Sigmoid colon (tissue), 3 donors: ENCODE measurements around the gene LUM.

Experiments
- POLR2A ChIP-seq, 2 donors: fragments of 450-650 bp; IDR thresholded peaks; one replicate each; pipeline ENCODE4 v1.6.1; 2016; ENCODE audit warnings: antibody characterized with exemption in 2 of 2, mild to moderate bottlenecking in 2 of 2, moderate library complexity in 2 of 2
- TF ChIP-seq, protein P1 (sequence below), 4 experiments: fragments of 450-650 bp in 3 of 4; fragments of 200-600 bp in 1 of 4; IDR thresholded peaks; one replicate each; pipeline ENCODE4 v1.5.1; 2016 to 2019; ENCODE audit warnings: antibody characterized with exemption in 4 of 4, mild to moderate bottlenecking in 3 of 4, moderate library complexity in 2 of 4

DNA sequence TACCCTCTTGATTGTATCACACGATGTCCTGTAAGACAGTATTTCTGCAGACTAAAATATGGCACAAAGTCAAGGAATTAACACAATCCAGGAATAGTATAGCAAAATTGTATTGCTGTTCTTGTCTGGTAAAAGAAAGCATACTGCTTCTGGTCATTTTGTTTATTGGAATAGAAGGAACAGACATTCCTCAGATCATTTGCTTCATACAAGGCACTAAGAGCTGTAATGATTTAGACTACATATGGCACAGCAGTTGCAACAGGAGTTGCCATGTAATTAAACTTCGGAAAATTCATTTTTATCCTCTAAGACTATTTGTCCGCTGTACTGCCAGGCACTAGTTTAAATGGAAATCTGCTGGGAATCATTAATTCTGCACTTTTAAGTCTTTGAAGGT, 45.9 kb downstream of the LUM start:
- TF ChIP-seq, protein P1, sequence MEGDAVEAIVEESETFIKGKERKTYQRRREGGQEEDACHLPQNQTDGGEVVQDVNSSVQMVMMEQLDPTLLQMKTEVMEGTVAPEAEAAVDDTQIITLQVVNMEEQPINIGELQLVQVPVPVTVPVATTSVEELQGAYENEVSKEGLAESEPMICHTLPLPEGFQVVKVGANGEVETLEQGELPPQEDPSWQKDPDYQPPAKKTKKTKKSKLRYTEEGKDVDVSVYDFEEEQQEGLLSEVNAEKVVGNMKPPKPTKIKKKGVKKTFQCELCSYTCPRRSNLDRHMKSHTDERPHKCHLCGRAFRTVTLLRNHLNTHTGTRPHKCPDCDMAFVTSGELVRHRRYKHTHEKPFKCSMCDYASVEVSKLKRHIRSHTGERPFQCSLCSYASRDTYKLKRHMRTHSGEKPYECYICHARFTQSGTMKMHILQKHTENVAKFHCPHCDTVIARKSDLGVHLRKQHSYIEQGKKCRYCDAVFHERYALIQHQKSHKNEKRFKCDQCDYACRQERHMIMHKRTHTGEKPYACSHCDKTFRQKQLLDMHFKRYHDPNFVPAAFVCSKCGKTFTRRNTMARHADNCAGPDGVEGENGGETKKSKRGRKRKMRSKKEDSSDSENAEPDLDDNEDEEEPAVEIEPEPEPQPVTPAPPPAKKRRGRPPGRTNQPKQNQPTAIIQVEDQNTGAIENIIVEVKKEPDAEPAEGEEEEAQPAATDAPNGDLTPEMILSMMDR (IDR thresholded peaks at IDR 0.05): no peak
- TF ChIP-seq POLR2A (IDR thresholded peaks at IDR 0.05): no peak
